Loucy (cell line): ENCODE results near the gene MOB3B.

Experiments used
- H2AFZ ChIP-seq: fragments of 200-600 bp; sonication (generic); 2 replicates; pipeline ENCODE4 v1.6.0; 2016; ENCODE audit warnings: antibody characterized with exemption, mild to moderate bottlenecking, low read length, moderate library complexity
- H3F3A ChIP-seq: fragments of 200-600 bp; 2 replicates; pipeline ENCODE4 v1.6.0; 2016; ENCODE audit warnings: antibody characterized with exemption, low read depth, mild to moderate bottlenecking
- H3K27me3 ChIP-seq: fragments of 200-600 bp; sonication (generic); 2 replicates; pipeline ENCODE4 v1.6.1; 2014; ENCODE audit warnings: low read length, mild to moderate bottlenecking; ENCODE audit not compliant: insufficient read depth, poor library complexity, severe bottlenecking
- H3K36me3 ChIP-seq: fragments of 200-600 bp; sonication (generic); 2 replicates; pipeline ENCODE4 v1.6.1; 2016; ENCODE audit warnings: low read length; ENCODE audit not compliant: insufficient read depth
- H3K4me1 ChIP-seq: fragments of 200-600 bp; sonication (generic); 2 replicates; pipeline ENCODE4 v1.5.1; 2014; ENCODE audit warnings: low read length, mild to moderate bottlenecking; ENCODE audit not compliant: insufficient read depth, poor library complexity, severe bottlenecking
- H3K4me2 ChIP-seq: fragments of 200-600 bp; sonication (generic); 2 replicates; pipeline ENCODE4 v1.6.0; 2014; ENCODE audit warnings: antibody characterized with exemption, low read length, low read depth, mild to moderate bottlenecking; ENCODE audit not compliant: poor library complexity, severe bottlenecking
- H3K4me3 ChIP-seq: fragments of 200-600 bp; sonication (generic); 2 replicates; pipeline ENCODE4 v1.5.1; 2014; ENCODE audit warnings: low read length, mild to moderate bottlenecking, mixed read lengths; ENCODE audit not compliant: poor library complexity, severe bottlenecking
- H3K79me2 ChIP-seq: fragments of 200-600 bp; sonication (generic); 2 replicates; pipeline ENCODE4 v1.6.1; 2014; ENCODE audit warnings: low read length; ENCODE audit not compliant: insufficient read depth
- H3K9ac ChIP-seq: fragments of 200-600 bp; sonication (generic); 2 replicates; pipeline ENCODE4 v1.6.0; 2014; ENCODE audit warnings: mild to moderate bottlenecking, low read depth, low read length, moderate library complexity; ENCODE audit not compliant: poor library complexity, severe bottlenecking
- H3K9me2 ChIP-seq: fragments of 200-600 bp; sonication (generic); replicated peaks from 2 replicates; pipeline ENCODE4 v1.6.1; 2016; ENCODE audit warnings: low read depth, low read length, mixed read lengths
- H3K9me3 ChIP-seq: fragments of 200-600 bp; sonication (generic); 2 replicates; pipeline ENCODE4 v1.6.1; 2014; ENCODE audit warnings: mild to moderate bottlenecking, antibody characterized with exemption, low read length, low read depth; ENCODE audit not compliant: insufficient read depth
- H4K20me1 ChIP-seq: fragments of 200-600 bp; sonication (generic); 2 replicates; pipeline ENCODE4 v1.6.0; 2014; ENCODE audit warnings: antibody characterized with exemption, low read length, mild to moderate bottlenecking; ENCODE audit not compliant: insufficient read depth, poor library complexity, severe bottlenecking
- CTCF ChIP-seq: fragments of 200-600 bp; sonication (generic); conservative IDR thresholded peaks from 2 replicates; pipeline ENCODE4 v1.5.1; 2014; ENCODE audit warnings: mild to moderate bottlenecking, antibody characterized with exemption, low read length
- EZH2phosphoT487 ChIP-seq: fragments of 200-600 bp; IDR thresholded peaks from 2 replicates; pipeline ENCODE4 v1.6.1; 2018; ENCODE audit warnings: antibody characterized with exemption, mild to moderate bottlenecking, moderate library complexity, borderline replicate concordance

Gene MOB3B

GRCh38 chr9:27474305-27474704 lies 55.3 kb downstream of the MOB3B start:
- Histone ChIP-seq H3K27me3 (no peaks in the 10 kb centered on the region), H4K20me1 (no peaks in the 10 kb centered on the region), H3K4me3 (no peak overlapping the region), H3K4me1 (no peaks in the 10 kb centered on the region), H3F3A (no peaks in the 10 kb centered on the region), H3K79me2 (no peaks in the 10 kb centered on the region), H3K9me3 (0 out of 2 replicates have a peak, but pooled peaks cover 6% of the 10 kb centered on the region), H3K4me2 (no peak overlapping the region), H3K9ac (no peak overlapping the region), H2AFZ (no peak overlapping the region), H3K9me2 (no peaks in the 10 kb centered on the region), H3K36me3 (no peaks in the 10 kb centered on the region)
- TF ChIP-seq CTCF: no peak
- no peak for TF ChIP-seq EZH2phosphoT487

- no peak overlapping the region for H3K9ac ChIP-seq
- H3K9me3 ChIP-seq: no peaks in the 10 kb centered on the region
- no peak overlapping the region for H3K4me3 ChIP-seq
- H3K79me2 ChIP-seq: no peaks in the 10 kb centered on the region
- no peak overlapping the region for H3K4me2 ChIP-seq
- H4K20me1 ChIP-seq: no peaks in the 10 kb centered on the region
- H2AFZ ChIP-seq: no peak overlapping the region
- no peaks in the 10 kb centered on the region for H3F3A ChIP-seq
- TF ChIP-seq CTCF (no peak), EZH2phosphoT487 (no peak)
- H3K36me3 ChIP-seq: no peaks in the 10 kb centered on the region
- H3K4me1 ChIP-seq: peaks cover 7% of the 10 kb centered on the region
- H3K9me2 ChIP-seq: no peaks in the 10 kb centered on the region
- H3K27me3 ChIP-seq: no peaks in the 10 kb centered on the region
Observed at GRCh38 chr9:27473111-27473529, 56.5 kb downstream of the MOB3B start.

- Histone ChIP-seq H3K4me1 (peaks cover 9% of the 10 kb centered on the region), H2AFZ (no peak overlapping the region), H3K9ac (no peak overlapping the region)
Observed at GRCh38 chr9:27472195-27472594, 57.4 kb downstream of the MOB3B start.

More at GRCh38 chr9:27472195-27472594, 57.4 kb downstream of the MOB3B start:
- H3K36me3 ChIP-seq: no peaks in the 10 kb centered on the region
- H3K27me3 ChIP-seq: no peaks in the 10 kb centered on the region
- H3F3A ChIP-seq: no peaks in the 10 kb centered on the region
- H3K4me2 ChIP-seq: no peak overlapping the region
- H3K9me2 ChIP-seq: no peaks in the 10 kb centered on the region
- H3K79me2 ChIP-seq: no peaks in the 10 kb centered on the region
- H3K9me3 ChIP-seq: no peaks in the 10 kb centered on the region
- TF ChIP-seq CTCF (no peak), EZH2phosphoT487 (no peak)
- no peak overlapping the region for H3K4me3 ChIP-seq
- H4K20me1 ChIP-seq: no peaks in the 10 kb centered on the region
